Erythroblast (primary cell): ENCODE results near the gene SCFD2.

ENCODE experiments used
- GATA1 ChIP-seq: IDR thresholded peaks from 2 replicates; pipeline ENCODE4 v1.6.1; 2011; ENCODE audit warnings: low read depth, mild to moderate bottlenecking, control low read depth, low read length, moderate library complexity
- POLR2A ChIP-seq: IDR thresholded peaks from 2 replicates; pipeline ENCODE4 v1.6.1; 2011; ENCODE audit warnings: mild to moderate bottlenecking, low read length

GRCh38 chr4:52982255-52982945 is 383.5 kb downstream of the SCFD2 start:
- TF ChIP-seq POLR2A (no peak), GATA1 (no peak)
